GM19397 (cell line): ENCODE measurements around the gene SP7.
A peak's percentile ranks its signal among the peaks of the same experiment; 100 is the strongest.
"Not testable (repeated sequence)": the region's sequence is repeated elsewhere in the genome, so short reads cannot be mapped to it uniquely, and the experiment has no call there.

Experiments used
- ATAC-seq: cut with Tn5 transposase; IDR thresholded peaks from one replicate; pipeline ENCODE4 v1.9.1; 2021; ENCODE audit warnings: mild to moderate bottlenecking, moderate library complexity; ENCODE audit not compliant: unreplicated experiment

SP7 gene

DNA sequence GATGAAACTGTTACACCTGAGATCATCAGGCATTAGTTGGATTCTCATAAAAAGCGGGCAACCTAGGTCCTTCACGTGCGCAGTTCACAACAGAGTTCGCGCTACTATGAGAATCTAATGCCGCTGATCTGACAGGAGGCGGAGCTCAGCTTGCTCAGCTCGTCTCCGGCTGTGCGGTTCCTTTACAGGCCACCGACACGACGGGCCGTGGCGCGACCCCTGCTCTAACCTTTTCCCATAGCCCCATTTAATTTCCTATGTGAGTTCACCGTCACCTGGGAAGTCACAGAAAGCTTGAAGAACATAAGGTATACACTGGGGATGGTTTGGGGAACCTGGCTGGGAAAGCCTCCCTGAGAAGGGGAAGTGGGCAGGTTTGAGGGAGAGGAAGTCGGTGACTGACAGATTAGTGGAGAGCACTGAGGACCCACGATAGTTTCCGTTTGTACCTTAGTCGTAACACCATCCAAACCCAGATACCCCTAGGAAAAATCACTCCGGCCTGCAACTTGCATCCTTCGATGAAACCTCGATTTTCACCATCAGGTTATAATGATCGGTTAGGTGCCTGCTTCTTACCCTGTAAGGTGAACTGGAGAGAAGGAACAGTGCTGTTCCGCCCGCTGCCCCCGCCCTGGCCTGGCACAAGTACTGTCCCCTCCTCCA lies 11.9 kb downstream of the SP7 start:
- peak; percentile 16 for ATAC-seq

DNA sequence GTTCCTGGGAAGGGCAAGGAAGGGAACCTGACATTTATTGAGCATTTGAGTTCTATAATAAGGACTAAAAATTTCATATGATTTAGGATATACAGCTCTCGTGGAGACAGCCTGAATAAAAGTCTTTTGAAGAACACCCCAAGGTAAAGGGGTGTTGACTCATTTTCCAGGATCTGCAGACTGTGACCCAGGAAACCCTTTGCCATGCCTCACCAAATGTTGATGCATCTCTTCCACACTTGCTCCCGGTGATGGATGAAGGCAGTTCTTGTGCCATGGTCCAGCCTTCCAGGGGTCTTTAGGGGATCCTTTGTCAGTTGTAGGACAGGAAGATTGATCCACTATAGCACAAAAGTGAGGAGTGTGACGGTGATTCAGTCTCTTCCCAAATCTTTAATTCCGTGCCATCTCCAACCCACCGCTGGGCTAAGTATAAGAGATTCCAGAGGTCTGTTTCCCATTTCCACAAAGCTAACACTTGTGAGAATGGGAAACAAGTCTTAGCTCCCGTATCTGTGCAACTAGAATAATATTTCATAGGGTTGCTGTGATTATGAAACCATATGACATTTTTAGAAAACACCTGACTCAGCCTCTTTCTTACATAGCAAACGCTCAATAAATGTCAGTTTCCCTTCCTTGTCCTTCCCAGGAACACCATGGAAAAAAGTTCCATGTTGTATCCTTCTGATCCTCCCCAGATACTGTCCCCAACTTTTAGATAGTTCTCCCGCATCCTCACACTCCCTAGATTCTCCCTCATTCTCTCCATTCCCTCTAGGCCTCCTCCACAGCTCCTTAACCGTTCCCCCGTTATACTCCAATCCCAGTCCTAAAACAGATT lies 15.6 kb downstream of the SP7 start:
- ATAC-seq, result no peak

- ATAC-seq, result no peak
These were observed 22.2 kb downstream of the SP7 start for GRCh38 chr12:53313996-53314395.

DNA sequence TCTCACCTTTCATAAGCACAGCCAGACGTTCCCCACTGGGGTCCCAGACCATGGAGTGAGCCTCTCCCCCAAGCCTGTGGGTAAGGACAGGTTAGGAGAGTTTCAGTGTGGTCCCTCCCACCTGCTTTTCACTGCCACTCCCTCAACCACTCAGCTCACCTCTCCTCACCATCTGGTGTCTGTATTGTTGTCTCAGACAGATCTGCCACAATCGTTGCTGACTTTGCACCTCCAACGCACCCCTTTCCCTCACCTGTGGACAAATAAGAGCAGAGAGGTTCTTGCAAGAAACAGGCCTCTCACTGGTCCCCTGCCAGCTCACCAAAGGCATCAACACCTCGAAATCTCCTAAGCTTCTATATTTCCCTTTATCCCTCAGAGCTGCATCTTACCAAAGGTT lies 27.9 kb downstream of the SP7 start:
- no peak for ATAC-seq

DNA sequence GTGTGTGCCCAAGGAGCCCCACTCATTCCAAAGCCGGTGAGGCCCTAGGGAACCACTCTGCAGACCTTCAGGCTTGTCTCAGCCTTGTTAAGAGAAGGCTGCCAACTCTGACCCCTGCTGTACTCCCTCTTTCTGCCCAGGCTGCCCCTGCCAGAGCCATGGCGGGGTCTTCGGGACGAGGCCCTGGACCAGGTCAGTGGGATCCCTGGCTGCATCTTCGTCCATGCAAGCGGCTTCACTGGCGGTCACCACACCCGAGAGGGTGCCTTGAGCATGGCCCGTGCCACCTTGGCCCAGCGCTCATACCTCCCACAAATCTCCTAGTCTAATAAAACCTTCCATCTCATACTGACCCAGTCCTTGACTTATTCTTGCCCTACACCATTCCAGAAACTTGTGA lies 29.3 kb downstream of the SP7 start:
- no peak for ATAC-seq

GRCh38 chr12:53302903-53303302 lies 33.3 kb downstream of the SP7 start:
- ATAC-seq, result no peak

- no peak for ATAC-seq
These were observed 36.0 kb downstream of the SP7 start for GRCh38 chr12:53300187-53300586.

- peak; percentile 66 for ATAC-seq
These were observed 36.5 kb downstream of the SP7 start, which contains the start of gene MYG1 for GRCh38 chr12:53299454-53300180. TSS of gene MYG1 (plus strand) at chr12:53299695. CDS start at chr12:53299738, 43 bp downstream.

DNA sequence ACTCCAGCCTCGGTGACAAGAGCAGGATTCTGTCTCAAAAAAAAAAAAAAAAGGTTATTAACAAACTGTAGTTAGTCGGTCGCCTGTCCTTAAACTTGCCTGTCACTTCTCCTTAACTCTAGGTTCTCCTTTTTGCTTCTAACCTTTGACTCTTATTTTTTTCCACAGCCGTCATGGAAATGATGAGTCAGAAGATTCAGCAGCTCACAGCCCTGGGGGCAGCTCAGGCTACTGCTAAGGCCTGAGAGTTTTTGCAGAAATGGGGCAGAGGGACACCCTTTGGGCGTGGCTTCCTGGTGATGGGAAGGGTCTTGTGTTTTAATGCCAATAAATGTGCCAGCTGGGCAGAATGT lies 37.1 kb downstream of the SP7 start:
- no peak for ATAC-seq

DNA sequence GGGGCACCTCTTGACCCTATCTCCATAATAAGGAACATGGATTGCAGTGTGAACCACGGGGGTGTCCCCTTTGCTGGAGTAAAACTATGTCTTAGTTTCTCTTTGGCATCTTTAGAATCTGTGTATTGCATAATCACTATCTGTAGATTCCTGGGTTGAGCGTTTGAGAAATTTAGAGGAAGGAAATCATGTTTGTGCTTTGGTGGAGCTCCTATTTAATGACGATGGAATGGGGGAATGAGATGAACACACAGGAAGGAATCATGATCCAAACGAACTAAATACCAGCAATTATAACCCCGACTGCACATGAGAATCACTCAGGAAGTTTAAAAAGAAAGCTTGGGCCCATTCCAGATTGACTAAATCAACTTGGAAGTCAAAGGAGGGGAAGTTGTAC lies 38.0 kb downstream of the SP7 start:
- ATAC-seq, result no peak

DNA sequence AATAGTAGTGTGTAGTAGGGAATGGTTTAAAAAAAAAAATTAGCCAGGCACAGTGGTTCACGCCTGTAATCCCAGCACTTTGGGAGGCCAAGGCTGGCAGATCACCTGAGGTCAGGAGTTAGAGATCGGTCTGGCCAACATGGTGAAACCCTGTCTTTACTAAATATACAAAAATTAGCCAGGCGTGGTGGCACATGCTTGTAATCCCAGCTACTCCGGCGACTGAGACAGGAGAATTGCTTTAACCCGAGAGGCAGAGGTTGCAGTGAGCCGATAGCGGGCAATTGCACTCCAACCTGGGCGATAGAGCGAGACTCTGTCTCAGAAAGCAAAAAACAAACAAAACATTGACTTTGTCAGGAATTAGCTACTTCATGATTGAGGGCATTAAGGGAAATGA lies 39.0 kb downstream of the SP7 start:
- not testable (repeated sequence) for ATAC-seq

- ATAC-seq, result no peak
These were observed 40.3 kb downstream of the SP7 start for GRCh38 chr12:53295891-53296219.

GRCh38 chr12:53295070-53295890 lies 40.9 kb downstream of the SP7 start, which contains the start of gene PFDN5:
TSS of gene PFDN5 (plus strand) at chr12:53295542. CDS start at chr12:53295568, 26 bp downstream.
- peak; percentile 80 for ATAC-seq

- no peak for ATAC-seq
These were observed 43.7 kb downstream of the SP7 start for GRCh38 chr12:53292426-53292825.

- no peak for ATAC-seq
These were observed 45.5 kb downstream of the SP7 start for GRCh38 chr12:53290661-53291060.

GRCh38 chr12:53289891-53290290 lies 46.3 kb downstream of the SP7 start:
- no peak for ATAC-seq

- no peak for ATAC-seq
These were observed 47.8 kb downstream of the SP7 start for GRCh38 chr12:53288322-53288721.

DNA sequence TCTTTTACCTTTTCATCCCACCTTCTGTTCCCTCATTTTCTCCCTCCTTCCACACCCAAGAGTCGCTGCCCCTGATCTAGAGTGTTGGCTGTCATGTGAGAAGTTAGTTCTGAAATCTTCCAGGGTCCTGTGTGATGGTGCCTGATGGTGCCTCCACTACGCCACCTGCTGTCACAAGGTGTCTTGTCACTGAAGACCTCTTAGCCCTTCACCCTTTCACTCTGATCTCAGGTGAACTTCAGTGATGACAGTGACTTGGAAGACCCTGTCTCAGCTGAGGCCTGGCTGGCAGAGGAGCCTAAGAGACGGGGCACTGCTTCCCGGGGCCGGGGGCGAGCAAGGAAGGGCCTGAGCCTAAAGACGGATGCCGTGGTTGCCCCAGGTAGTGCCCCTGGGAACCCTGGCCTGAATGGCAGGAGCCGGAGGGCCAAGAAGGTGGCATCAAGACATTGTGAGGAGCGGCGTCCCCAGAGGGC lies 48.4 kb downstream of the SP7 start:
- no peak for ATAC-seq

GRCh38 chr12:53286448-53286847 lies 49.7 kb downstream of the SP7 start:
- no peak for ATAC-seq

DNA sequence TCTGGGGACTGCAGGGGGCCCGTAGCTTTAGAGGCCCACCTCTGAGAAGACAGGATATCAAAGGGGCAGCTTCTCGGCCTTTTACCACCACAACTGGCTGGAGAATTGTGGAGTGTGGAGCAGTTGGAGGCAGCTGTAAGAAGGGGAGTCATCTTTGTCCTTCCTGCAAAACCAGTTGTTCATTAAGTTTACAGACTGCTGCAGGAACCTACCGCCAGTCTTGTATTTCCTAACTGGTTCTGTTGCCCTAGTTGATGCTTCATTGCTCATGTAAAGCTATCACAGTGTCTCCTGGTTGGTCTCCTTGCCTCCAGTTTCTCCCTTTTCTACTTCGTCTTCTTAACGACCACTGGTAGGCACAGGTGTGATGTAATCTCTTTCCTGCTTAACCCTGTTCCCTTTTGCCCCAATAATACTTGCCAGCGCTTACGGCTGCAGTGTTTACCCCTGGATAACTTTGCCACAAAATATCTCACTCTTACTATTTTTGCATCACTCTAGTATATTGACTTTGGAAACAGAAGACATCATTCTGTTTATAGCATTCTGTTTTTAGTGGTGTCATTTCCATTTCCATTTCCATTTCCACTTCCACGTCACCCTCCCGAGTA lies 56.2 kb downstream of the SP7 start:
- no peak for ATAC-seq
